Measurements from ENCODE around the gene SEMA6B. TPM values are rescaled to one million over a fixed set of nuclear protein-coding genes. Genes with fewer than 3 reads are reported as not detected.

The SEMA6B gene
- total and polyA plus RNA-seq, 2 of the 4 experiments (the other 2 are of a cell fraction): 0.18 to 0.72 TPM

GRCh38 chr19:4512070-4512469 lies 47.4 kb downstream of the SEMA6B start:
- Histone ChIP-seq H3K27me3 (ENCODE audit: control insufficient read depth, insufficient read depth, low read length) (peaks cover 7% of the 10 kb centered on the region), H3K9ac (ENCODE audit: low read depth, low read length) (no peak overlapping the region), H3K56ac (ENCODE audit: extremely low read depth, insufficient read depth, low read length) (no peak overlapping the region), H3K9me1 (ENCODE audit: insufficient read depth, low read length) (no peaks in the 10 kb centered on the region), H3K79me1 (ENCODE audit: low read depth in 1 of 2, low read length in 2 of 2) (0 out of 4 replicates have a peak, but pooled peaks cover 0 to 3% of the 10 kb centered on the region in 2 experiments), H2AK9ac (replicated peaks; ENCODE audit: low read depth, low read length, poor library complexity) (no peak overlapping the region), H4K8ac (ENCODE audit: low read depth in 2 of 2, low read length in 2 of 2) (no peak overlapping the region), H2BK20ac (ENCODE audit: low read depth, low read length) (no peak overlapping the region), H4K5ac (ENCODE audit: low read depth, low read length) (no peak overlapping the region), H3K4me2 (ENCODE audit: low read depth, low read length) (no peak overlapping the region), H4K20me1 (ENCODE audit: insufficient read depth, low read length) (no peaks in the 10 kb centered on the region), H3K23ac (ENCODE audit: low read depth, low read length) (no peak overlapping the region), H2BK15ac (ENCODE audit: low read depth, low read length) (no peak overlapping the region), H3K4ac (ENCODE audit: low read depth, low read length) (no peak overlapping the region), H4K91ac (ENCODE audit: insufficient read depth, low read depth, low read length) (no peak overlapping the region), H3K9me3 (ENCODE audit: control insufficient read depth, insufficient read depth, low read length) (no peaks in the 10 kb centered on the region), H3K4me3 (ENCODE audit: insufficient read depth, low read depth, low read length) (no peak overlapping the region), H3K14ac (replicated peaks; ENCODE audit: low read depth, low read length) (no peak overlapping the region), H2BK120ac (ENCODE audit: low read depth, low read length) (no peak overlapping the region), H3K4me1 (ENCODE audit: control insufficient read depth, insufficient read depth, low read length) (no peaks in the 10 kb centered on the region), H3K36me3 (ENCODE audit: control insufficient read depth, insufficient read depth, low read length) (no peaks in the 10 kb centered on the region), H2AK5ac (ENCODE audit: low read depth, low read length) (no peak overlapping the region), H2BK5ac (ENCODE audit: low read depth, low read length, poor library complexity, severe bottlenecking) (no peak overlapping the region), H3K18ac (ENCODE audit: low read depth, low read length) (no peak overlapping the region), H3K27ac (ENCODE audit: insufficient read depth, low read length) (no peak overlapping the region), H2AFZ (replicated peaks; ENCODE audit: low read length, poor library complexity) (no peak overlapping the region)
- ChIA-PET POLR2A (ENCODE audit: unreplicated experiment) (no interaction called here), CTCF (no interaction called here)
- in situ Hi-C loops (cut with MboI; ENCODE audit: low sequenced_read_pairs): no loop called here
- dilution Hi-C loops (cut with HindIII; ENCODE audit: low sequenced_read_pairs, unreplicated experiment): no loop called here
- TF ChIP-seq CEBPB (IDR thresholded peaks at IDR 0.05; ENCODE audit: low read depth, low read length): no peak
- no peak for TF ChIP-seq RAD21 (IDR thresholded peaks at IDR 0.05; ENCODE audit: low read length)
- no peak for TF ChIP-seq RCOR1 (IDR thresholded peaks at IDR 0.05; ENCODE audit: insufficient replicate concordance, low read length)
- no peak for TF ChIP-seq RFX5 (IDR thresholded peaks at IDR 0.05; ENCODE audit: low read depth, low read length)
- TF ChIP-seq BHLHE40 (IDR thresholded peaks at IDR 0.05; ENCODE audit: low read depth, low read length): no peak
- no peak for TF ChIP-seq MAFK (IDR thresholded peaks at IDR 0.05; ENCODE audit: low read depth, low read length)
- no peak for TF ChIP-seq ELK1 (IDR thresholded peaks at IDR 0.05; ENCODE audit: borderline replicate concordance, low read depth, low read length)
- TF ChIP-seq CTCF (conservative IDR thresholded peaks at IDR 0.05; ENCODE audit: low read depth, low read length): no peak
- TF ChIP-seq POLR2A (IDR thresholded peaks at IDR 0.05; ENCODE audit: low read depth, low read length): no peak
- no peak for TF ChIP-seq USF2 (IDR thresholded peaks at IDR 0.05; ENCODE audit: low read depth, low read length)
- no peak for TF ChIP-seq MXI1 (IDR thresholded peaks at IDR 0.05; ENCODE audit: borderline replicate concordance, low read depth, low read length)
- TF ChIP-seq CHD1 (IDR thresholded peaks at IDR 0.05; ENCODE audit: low read depth, low read length): no peak
- TF ChIP-seq FOS (IDR thresholded peaks at IDR 0.05; ENCODE audit: low read depth, low read length): no peak
- no peak for TF ChIP-seq SMC3 (IDR thresholded peaks at IDR 0.05; ENCODE audit: low read depth, low read length)
- TF ChIP-seq NFE2L2 (IDR thresholded peaks at IDR 0.05; ENCODE audit: low read depth, low read length): no peak
- WGBS, 2 experiments (ENCODE audit: extremely low coverage in 2 of 2, insufficient read length in 1 of 2): 84% methylated on average over 11 of the region's 17 CpGs; no CpG with 5 or more reads in 1 of the 2 experiments
- intact Hi-C loops (cut with micrococcal nuclease): no loop called here
- no peak for ATAC-seq (ENCODE audit: low read depth)
- DNase-seq: no peak
- no TSS peak for BruUV-seq (replicated peaks)
